Spleen (tissue), 13 donors: ENCODE measurements around the gene CD164L2. TPM values are rescaled to one million over a fixed set of nuclear protein-coding genes. Genes with fewer than 3 reads are reported as not detected.
"Not testable (repeated sequence)": the region's sequence is repeated elsewhere in the genome, so short reads cannot be mapped to it uniquely, and the experiment has no call there.

Source experiments
- DNase-seq: peaks from one replicate; pipeline ENCODE4 v3.0.0-alpha.2; 2020
- H3K27ac ChIP-seq, 8 donors: fragments of 200-600 bp; sonication (generic) in 7 of 8; 1 replicate in 4 of 8; 2 replicates in 4 of 8; pipeline versions ENCODE4 v1.5.0 to v1.8.0; 2016 to 2021; ENCODE audit warnings: inconsistent platforms in 4 of 8, mild to moderate bottlenecking in 4 of 8, moderate library complexity in 1 of 8
- H3K27me3 ChIP-seq, 7 donors: fragments of 200-600 bp; sonication (generic) in 6 of 7; replicated peaks in 1 of 7; 1 replicate in 4 of 7; 2 replicates in 3 of 7; pipeline versions ENCODE4 v1.5.0 to v1.8.0; 2016 to 2021; ENCODE audit warnings: inconsistent platforms in 3 of 7, mild to moderate bottlenecking in 1 of 7
- H3K36me3 ChIP-seq, 6 donors: fragments of 200-600 bp; sonication (generic) in 5 of 6; 1 replicate in 4 of 6; 2 replicates in 2 of 6; pipeline versions ENCODE4 v1.5.0 to v1.8.0; 2016 to 2021; ENCODE audit warnings: inconsistent platforms in 2 of 6
- H3K4me1 ChIP-seq, 6 donors: fragments of 200-600 bp; sonication (generic) in 5 of 6; 1 replicate in 3 of 6; 2 replicates in 3 of 6; pipeline versions ENCODE4 v1.5.0 to v1.8.0; 2016 to 2021; ENCODE audit warnings: inconsistent platforms in 3 of 6
- H3K4me3 ChIP-seq, 8 donors: fragments of 200-600 bp; sonication (generic) in 7 of 8; 1 replicate in 4 of 8; 2 replicates in 4 of 8; pipeline versions ENCODE4 v1.5.0 to v1.8.0; 2016 to 2021; ENCODE audit warnings: inconsistent platforms in 4 of 8, mild to moderate bottlenecking in 4 of 8, moderate library complexity in 2 of 8
- H3K9me3 ChIP-seq, 8 donors: fragments of 200-600 bp; sonication (generic) in 7 of 8; 1 replicate in 4 of 8; 2 replicates in 4 of 8; pipeline versions ENCODE4 v1.5.0 to v1.8.0; 2016 to 2021; ENCODE audit warnings: inconsistent platforms in 4 of 8
- CTCF ChIP-seq, 11 experiments: fragments of 200-600 bp in 7 of 11; fragments of 450-650 bp in 4 of 11; sonication (generic) in 4 of 11; IDR thresholded peaks in 8 of 11; conservative IDR thresholded peaks in 3 of 11; 1 replicate in 7 of 11; 2 replicates in 4 of 11; pipeline versions ENCODE4 v1.4.0 to v1.8.0; 2016 to 2021; ENCODE audit warnings: antibody characterized with exemption in 11 of 11, inconsistent platforms in 4 of 11, mild to moderate bottlenecking in 1 of 11
- POLR2A ChIP-seq, 3 donors: fragments of 450-650 bp; IDR thresholded peaks; one replicate each; pipeline ENCODE4 v1.5.1; 2017; ENCODE audit warnings: antibody characterized with exemption in 3 of 3, mild to moderate bottlenecking in 1 of 3
- POLR2AphosphoS5 ChIP-seq, 3 donors: sonication (generic); formaldehyde crosslinking; IDR thresholded peaks; one replicate each; pipeline ENCODE4 v1.5.1; 2017; ENCODE audit warnings: antibody characterized with exemption in 3 of 3
- WGBS, 5 donors: extraction: QIAGEN DNeasy Blood & Tissue Kit in 3 of 5; methylation state at CpG; one replicate each; pipeline versions ENCODE4 v1.1.5 to v1.1.7; 2013 to 2018; 5-methylcytosine and 5-hydroxymethylcytosine counted together
- intact Hi-C: fragments of 100-400 bp; cut with DNase I; formaldehyde crosslinking; loops from one replicate; pipeline ENCODE4 v1.15.0; 2023; ENCODE audit warnings: low total_unique reads
- long read RNA-seq, 2 donors: transcript quantifications; one replicate each; lab custom pipeline, GENCODE V29; 2026
- polyA plus RNA-seq, 3 donors: library from polyadenylated mRNA; stranded (reverse); fragments of 200-250 nt; gene quantifications; one replicate each; pipeline ENCODE4 v1.2.1, GENCODE V29; 2013
- total RNA-seq, 7 donors: library from RNA; depleted of rRNA in 3 of 7; stranded (reverse); fragments of >200 nt in 3 of 7; fragmentation: NEBNext Ultra II Directional in 4 of 7; extraction: Animal tissue kit (Norgen Biotek cat#: 25700) in 4 of 7; gene quantifications; one replicate each; pipeline versions ENCODE4 v1.1.0 to v1.2.1, GENCODE V29; 2016 to 2021
- donor health status: healthy with polysubstance abuse.
- donor health status: DM: no; HTN: no; CAD: no; lungs with moderate emphysema.
- donor health status: DM: no; HTN: no; CAD: no.
- donor health status: Bipolar disorder and iron deficiency.
- donor health status: healthy.
- donor health status: DM: no; HTN: no; CAD: no.
- donor health status: DM: yes; HTN: yes; CAD: no.

CD164L2 gene
- total RNA-seq, result not detected
- under 1 TPM in 1 of 3 donors, not detected in 2; 0.06 TPM for polyA plus RNA-seq
- long read RNA-seq, donor 1, result 0 reads
- long read RNA-seq, donor 2, result 0 reads

- H3K4me3 ChIP-seq, result peak within 1 kb of the TSS in 1 of 8 donors; percentile 21
- H3K27me3 ChIP-seq, result peaks cover 0 to 10% (median 0%) of the 10 kb centered on the region in 7 donors
- TF ChIP-seq POLR2AphosphoS5 (IDR thresholded peaks at IDR 0.05) (no peak), POLR2A (IDR thresholded peaks at IDR 0.05) (no peak), CTCF (IDR thresholded peaks at IDR 0.05 in 8 of 11, conservative IDR thresholded peaks at IDR 0.05 in 3 of 11) (no peak)
- intact Hi-C loops, result no loop called here
- 24 to 32% (median 27%) methylated on average over 15 to 43 of the region's 43 CpGs for WGBS, 5 donors
- no peaks in the 10 kb centered on the region for H3K9me3 ChIP-seq
- H3K36me3 ChIP-seq, result no peaks in the 10 kb centered on the region
- H3K27ac ChIP-seq, result no peak within 1 kb of the TSS
- H3K4me1 ChIP-seq, result peaks cover 0 to 27% (median 6%) of the 10 kb centered on the region in 6 donors
- peak; percentile 83 for DNase-seq
Measured at GRCh38 chr1:27383039-27383605, at the start of gene CD164L2. Gene CD164L2 (minus strand): TSS chr1:27383333. CDS start chr1:27383239, 94 bp downstream.

GRCh38 chr1:27432725-27433124, 49.6 kb upstream of the CD164L2 start:
- H3K4me3 ChIP-seq, intact Hi-C loops, H3K27me3 ChIP-seq, DNase-seq, H3K9me3 ChIP-seq: not testable (repeated sequence)
- peaks cover 72 to 100% (median 98%) of the 10 kb centered on the region in 6 donors for H3K4me1 ChIP-seq
- peaks cover 0 to 10% (median 3%) of the 10 kb centered on the region in 6 donors for H3K36me3 ChIP-seq
- WGBS, 5 donors, result 92 to 100% (median 93%) methylated on average over 1 of the region's 1 CpG
- peak overlapping the region in 6 of 8 donors; percentile 2 to 90 (median 86) for H3K27ac ChIP-seq

- Histone ChIP-seq H3K36me3 (peaks cover 0 to 22% (median 9%) of the 10 kb centered on the region in 6 donors), H3K4me3 (no peak overlapping the region), H3K9me3 (no peaks in the 10 kb centered on the region), H3K27me3 (no peaks in the 10 kb centered on the region), H3K4me1 (peaks cover 72 to 100% (median 98%) of the 10 kb centered on the region in 6 donors), H3K27ac (peak overlapping the region; percentile 1 to 90 (median 79))
- TF ChIP-seq CTCF (IDR thresholded peaks at IDR 0.05 in 8 of 11, conservative IDR thresholded peaks at IDR 0.05 in 3 of 11) (no peak), POLR2A (IDR thresholded peaks at IDR 0.05) (no peak), POLR2AphosphoS5 (IDR thresholded peaks at IDR 0.05) (no peak)
- intact Hi-C loops, result no loop called here
- 74 to 86% (median 81%) methylated on average over 2 of the region's 2 CpGs for WGBS, 5 donors
- DNase-seq, result no peak
Measured at GRCh38 chr1:27431601-27431940, 48.4 kb upstream of the CD164L2 start.

GRCh38 chr1:27430903-27431600, 47.9 kb upstream of the CD164L2 start:
- Histone ChIP-seq H3K4me3 (peak overlapping the region in 2 of 8 donors; percentile 5 to 22), H3K27ac (peak overlapping the region; percentile 49 to 90 (median 79)), H3K36me3 (peaks cover 0 to 27% (median 11%) of the 10 kb centered on the region in 6 donors), H3K27me3 (no peaks in the 10 kb centered on the region), H3K4me1 (peaks cover 72 to 100% (median 98%) of the 10 kb centered on the region in 6 donors), H3K9me3 (no peaks in the 10 kb centered on the region)
- 0 to 2% (median 0%) methylated on average over 1 of the region's 1 CpG for WGBS, 5 donors
- intact Hi-C loops, result no loop called here
- no peak for DNase-seq
- TF ChIP-seq POLR2A (IDR thresholded peaks at IDR 0.05), result no peak
- TF ChIP-seq CTCF (IDR thresholded peaks at IDR 0.05 in 8 of 11, conservative IDR thresholded peaks at IDR 0.05 in 3 of 11), result no peak
- TF ChIP-seq POLR2AphosphoS5 (IDR thresholded peaks at IDR 0.05), result peak in 1 of 3 donors; percentile 60
